GM21717 (cell line): ENCODE measurements around the gene PALD1.

Source experiments
- ATAC-seq: cut with Tn5 transposase; IDR thresholded peaks from one replicate; pipeline ENCODE4 v1.9.1; 2021; ENCODE audit warnings: mild to moderate bottlenecking, moderate library complexity; ENCODE audit not compliant: unreplicated experiment

PALD1 gene

DNA sequence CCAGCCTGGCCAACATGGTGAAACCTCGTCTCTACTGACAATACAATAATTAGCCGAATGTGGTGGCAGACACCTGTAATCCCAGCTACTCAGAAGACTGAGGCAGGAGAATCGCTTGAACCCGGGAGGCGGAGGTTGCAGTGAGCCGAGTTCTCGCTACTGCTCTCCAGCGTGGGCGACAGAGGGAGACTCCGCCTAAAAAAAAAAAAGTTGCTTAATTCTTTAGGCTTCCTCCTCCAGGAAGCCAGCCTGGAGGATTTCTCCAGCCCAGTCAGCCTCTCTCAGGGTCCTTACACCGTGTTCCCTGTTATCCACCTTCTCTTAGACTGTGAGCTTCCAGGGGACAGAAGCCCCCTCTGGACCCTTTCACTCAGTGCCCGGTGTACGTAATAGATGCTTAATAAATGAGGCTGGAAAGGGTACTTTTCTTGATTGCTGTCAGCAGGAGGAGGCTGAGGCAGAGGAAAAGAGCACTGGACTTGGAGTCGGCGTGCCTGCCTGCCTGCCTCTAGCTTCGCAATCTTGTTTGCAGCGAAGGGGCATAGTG lies 20.7 kb upstream of the PALD1 start:
- no peak for ATAC-seq

GRCh38 chr10:70458329-70459060 lies 20.1 kb upstream of the PALD1 start:
- no peak for ATAC-seq

- ATAC-seq, result no peak
Observed at GRCh38 chr10:70459061-70459773, 19.4 kb upstream of the PALD1 start.

DNA sequence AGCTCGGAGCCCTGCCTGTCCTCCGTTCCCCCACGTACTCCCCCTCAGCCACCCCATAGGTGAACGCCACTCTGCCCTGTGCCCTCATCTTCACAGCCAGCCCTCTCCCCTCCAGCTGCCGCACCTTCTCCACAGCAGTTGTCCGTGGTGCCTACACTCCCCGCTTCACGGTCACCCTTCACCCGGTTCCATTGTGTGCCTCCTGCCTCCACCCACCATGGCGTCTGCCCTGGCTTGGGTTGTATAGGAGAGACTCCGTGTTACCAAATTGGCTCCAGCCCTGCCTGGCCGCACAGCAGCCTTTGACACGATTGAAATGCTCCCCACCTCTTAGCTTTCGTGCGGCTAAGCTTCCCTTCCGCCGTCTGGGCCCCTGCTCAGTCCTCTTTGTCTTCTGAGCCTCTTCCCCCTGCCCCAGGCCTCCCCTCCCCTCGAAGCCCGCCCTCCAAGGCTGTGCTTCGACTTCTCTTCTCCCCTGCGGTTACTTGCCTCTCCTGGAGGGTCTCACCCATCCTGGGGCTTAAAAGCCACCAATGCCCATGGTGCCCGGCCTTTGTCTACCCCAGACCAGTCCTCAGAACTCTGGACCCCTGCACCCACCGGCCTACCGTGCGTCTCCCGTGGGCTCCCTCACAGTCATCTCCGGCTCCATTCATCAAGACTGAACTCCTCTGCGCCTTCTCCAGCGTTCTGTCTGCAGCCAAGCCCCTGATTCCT lies 18.6 kb upstream of the PALD1 start:
- ATAC-seq, result no peak

GRCh38 chr10:70461397-70462348 lies 16.9 kb upstream of the PALD1 start:
- ATAC-seq, result no peak

GRCh38 chr10:70462349-70462984 lies 16.1 kb upstream of the PALD1 start:
- ATAC-seq, result no peak

- ATAC-seq, result no peak
Observed at GRCh38 chr10:70465278-70465677, 13.3 kb upstream of the PALD1 start.

DNA sequence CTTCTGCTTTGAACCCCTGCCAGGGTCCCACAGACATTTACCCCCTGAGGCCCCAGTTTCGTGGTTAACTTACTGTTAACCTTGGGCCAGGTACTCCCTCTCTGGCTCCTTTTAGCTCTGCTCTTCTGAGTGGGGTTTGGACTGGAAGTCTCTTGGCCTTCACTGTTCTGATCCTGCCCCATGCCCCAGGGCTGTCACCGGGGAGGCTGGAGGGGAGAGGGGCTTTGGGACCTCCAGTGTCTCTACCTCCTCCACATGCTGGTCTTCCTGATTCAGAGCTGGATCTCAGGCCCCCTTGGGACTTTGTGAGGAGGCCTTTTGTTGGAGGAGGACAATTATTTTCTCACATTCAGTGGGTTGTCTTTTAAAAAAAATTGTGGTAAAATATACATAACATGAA lies 12.7 kb upstream of the PALD1 start:
- no peak for ATAC-seq

DNA sequence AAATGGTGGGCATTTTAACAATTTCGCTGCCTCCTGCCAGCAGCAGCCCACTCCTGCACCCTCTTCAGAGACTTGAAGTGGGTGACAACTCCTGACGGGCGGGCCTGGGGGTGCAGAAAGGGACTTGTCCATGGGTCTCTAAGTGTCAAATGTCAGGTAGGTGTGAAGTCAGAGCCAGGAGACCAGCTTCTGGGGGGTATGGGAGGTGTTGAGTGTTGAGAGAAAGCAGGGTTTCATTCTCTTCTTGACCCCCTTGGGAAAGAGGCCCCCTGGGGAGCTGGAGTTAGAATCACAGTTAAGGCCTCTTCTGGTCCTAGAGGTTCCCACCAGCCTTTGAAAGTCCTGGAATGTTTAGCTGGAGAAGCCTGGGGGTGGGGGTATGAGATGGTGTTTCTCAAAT lies 11.6 kb upstream of the PALD1 start:
- ATAC-seq, result no peak

GRCh38 chr10:70472799-70473454 lies 5.6 kb upstream of the PALD1 start:
- ATAC-seq, result no peak

DNA sequence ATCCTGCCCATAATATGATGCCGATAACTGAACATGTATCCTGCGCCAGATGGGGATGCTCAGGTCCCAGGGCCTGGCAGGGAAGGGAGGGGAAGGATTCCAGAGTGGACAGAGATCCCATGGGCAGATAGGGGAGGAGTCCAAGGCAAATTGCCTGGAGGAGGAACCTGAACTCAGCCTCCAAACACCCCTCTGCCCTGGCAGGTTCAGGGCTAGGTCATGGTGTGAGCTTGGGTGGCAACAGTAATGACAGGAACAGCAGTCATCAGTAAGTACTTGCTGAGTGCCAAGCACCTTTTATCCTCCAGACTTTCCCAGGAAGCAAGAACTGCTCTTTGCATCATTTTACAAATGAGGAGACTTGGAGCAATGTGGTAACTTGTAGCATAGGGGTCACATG lies 3.8 kb upstream of the PALD1 start:
- no peak for ATAC-seq

- no peak for ATAC-seq
Observed at GRCh38 chr10:70475661-70476060, 2.9 kb upstream of the PALD1 start.

GRCh38 chr10:70476249-70477035 lies 2.1 kb upstream of the PALD1 start:
- ATAC-seq, result no peak

GRCh38 chr10:70477661-70478162 lies 855 bp upstream of the PALD1 start:
- ATAC-seq, result no peak

DNA sequence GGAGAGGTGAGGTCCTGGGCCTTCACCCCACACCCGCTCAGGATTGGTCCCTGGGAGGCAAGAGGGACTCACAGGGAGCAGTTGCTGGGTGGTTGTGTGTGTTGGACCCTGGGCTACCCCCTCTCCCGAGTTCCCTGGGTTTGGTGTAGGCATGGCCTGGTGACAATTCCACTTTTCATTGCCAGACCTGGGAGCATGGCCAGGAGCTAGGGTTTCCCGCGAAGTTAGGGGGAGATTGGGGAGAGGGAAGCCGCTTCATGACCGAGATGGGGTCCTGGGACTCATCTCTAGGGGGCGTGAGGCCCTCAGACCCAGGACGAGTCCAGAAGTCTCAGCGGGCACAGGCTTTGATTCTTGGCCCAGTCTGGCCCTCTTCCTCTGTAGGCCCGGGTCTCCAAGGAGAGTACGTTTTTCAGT lies 606 bp downstream of the PALD1 start:
- ATAC-seq, result no peak

DNA sequence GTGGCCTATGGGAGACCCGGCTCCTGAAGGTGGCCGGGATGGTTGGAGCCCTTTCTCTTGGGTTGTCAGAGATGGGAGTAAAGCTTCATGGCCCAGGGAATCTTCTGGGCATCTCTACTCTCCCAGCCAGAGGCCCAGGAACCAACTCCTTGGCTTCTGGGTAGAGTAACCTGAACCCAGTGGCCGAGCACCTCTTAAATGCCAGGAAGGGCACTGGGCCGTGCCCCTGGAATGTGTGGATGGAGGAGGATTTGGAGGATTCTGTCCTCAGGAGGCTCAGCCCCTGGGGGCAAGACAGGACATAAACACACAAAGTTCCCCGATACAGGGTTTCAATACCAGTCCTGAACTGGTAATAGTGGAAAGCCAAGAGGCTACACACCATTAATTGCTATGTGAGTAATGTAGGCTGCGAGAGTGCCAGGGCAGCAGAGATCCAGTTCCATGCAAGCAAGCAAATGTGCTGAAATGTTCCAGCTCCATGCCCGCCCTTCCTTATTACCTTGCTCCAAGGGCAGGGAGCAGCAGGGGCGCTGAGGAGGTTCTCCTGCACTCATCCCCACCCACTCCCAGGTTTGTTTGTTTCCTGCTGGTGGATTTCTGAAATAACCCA lies 1.2 kb downstream of the PALD1 start:
- ATAC-seq, result no peak

DNA sequence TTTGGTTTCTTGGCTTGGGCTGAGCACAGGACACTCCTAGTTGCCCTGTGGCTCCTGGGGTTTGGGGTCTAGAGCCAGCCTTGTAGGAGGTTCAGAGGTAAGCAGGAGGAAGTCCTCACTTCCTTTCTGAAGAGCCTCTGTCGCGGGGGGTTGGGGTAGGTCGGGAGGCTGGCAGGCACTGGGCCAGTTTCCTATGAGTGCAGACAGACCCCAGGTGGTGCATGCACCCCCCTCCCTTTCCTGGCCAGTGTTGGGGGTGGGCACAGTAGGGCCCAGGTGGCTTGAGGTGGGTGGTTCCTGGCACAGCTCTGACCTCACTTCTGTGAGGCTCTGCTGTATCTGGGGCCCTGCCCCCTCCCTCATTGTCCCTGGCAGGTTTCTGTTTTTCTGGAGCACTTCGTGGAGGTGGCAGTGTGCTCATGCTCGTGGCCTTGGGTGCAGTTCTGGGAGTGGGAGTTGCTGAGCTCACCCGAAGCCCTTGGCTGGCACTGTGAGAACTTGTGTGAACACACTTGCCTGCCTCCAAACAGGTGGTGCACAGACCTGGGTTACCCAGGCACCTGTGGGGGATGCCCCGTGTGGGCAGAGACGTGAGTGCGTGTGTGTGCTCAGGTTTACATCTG lies 1.8 kb downstream of the PALD1 start:
- ATAC-seq, result no peak

DNA sequence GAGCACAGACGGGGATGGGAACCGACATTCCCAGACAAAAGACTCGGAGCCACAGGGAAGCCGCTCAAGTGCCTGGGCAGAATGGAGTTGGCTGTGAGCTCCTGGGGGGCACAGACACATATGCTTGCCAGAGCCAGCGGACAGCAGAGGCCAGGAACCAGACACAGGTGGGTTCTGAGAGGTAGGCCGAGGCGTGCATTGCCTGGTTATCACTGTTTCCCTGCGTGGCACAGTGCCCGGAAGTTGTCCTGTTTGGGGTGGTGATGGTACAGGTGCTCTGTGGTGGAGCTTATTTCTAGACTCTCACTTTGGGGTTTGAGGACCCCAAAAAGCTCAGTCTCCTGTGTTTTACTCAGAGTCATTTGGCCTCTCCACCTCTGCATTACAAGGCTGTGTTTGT lies 2.5 kb downstream of the PALD1 start:
- no peak for ATAC-seq
